Measurements from ENCODE around the gene ALDH16A1.
"Not testable (repeated sequence)": the region's sequence is repeated elsewhere in the genome, so short reads cannot be mapped to it uniquely, and the experiment has no call there.

The ALDH16A1 gene

DNA sequence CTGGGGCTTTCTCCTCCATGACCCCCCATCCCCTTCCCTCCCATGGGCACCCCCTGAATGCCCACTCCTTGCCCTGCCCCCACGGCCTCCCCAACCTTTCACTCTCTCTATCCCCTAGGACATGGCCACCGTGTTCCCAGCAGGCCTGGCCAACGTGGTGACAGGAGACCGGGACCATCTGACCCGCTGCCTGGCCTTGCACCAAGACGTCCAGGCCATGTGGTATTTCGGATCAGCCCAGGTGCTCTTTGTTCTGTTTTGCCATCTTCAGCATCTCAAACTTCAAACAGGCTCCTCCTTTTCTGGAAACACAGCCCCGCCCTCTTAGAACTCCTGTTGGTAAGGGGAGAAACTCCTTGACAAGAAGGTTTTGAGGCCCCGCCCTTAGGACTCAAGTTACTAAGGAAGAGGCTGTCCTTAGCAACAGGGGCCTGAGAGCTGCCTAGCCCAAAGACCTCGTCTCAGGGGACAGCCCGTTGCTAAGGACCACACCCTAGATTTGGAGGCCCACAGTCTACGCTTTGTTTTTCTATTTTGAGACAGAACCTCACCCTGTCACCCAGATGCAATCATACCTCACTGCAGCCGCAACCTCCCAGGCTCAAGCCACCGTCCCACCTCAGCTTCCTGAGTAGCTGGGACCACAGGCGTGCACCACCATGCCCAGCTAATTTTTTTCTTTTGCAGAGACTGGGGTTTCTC, 15.9 kb downstream of the ALDH16A1 start:
- DNase-seq = no peak

DNA sequence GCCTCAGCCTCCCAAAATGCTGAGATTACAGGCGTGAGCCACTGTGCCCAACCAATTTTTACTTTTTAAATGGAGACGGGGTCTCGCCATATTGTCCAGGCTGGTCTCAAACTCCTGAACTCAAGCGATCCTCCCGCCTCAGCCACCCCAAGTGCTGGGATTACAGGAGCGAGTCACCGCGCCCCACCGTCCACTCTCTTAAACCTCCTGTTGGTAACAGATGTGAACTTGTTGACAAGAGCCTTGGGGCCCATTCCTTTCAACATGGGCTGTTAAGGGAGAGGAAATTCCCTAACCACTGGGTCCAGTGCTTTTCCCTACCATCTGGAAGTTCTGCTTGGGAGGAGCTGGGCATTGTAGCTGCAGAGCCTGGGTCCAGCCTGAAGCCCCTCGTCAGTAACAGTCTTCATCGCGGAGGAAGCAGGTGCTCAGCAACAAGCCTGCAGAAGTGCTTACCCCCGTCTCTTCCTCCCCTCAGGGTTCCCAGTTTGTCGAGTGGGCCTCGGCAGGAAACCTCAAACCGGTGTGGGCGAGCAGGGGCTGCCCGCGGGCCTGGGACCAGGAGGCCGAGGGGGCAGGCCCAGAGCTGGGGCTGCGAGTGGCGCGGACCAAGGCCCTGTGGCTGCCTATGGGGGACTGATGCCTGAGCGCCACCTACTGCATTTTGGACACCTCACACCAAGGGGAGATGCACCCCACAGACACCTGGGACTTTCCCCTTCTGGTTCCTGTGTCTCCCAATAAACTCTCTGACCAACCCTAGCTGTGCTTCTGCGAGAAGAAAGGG, 17.0 kb downstream of the ALDH16A1 start:
- no peak for DNase-seq

DNA sequence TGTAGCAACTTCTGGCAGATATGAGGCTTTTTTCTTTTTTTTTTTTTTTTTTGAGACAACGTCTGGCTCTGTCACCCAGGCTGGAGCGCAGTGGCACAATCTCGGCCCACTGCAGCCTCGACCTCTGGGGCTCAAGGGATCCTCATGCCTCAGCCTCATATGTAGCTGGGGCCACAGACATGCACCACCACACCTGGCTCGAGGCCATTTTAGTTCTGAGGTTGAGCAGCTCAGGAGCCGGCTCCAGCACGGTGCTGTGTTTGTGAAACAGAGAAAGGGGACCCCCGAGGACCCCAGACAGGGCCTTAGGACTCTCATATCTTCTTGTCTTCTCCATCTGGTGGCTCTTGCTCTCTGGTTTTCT, 17.6 kb downstream of the ALDH16A1 start:
- DNase-seq = no peak

DNA sequence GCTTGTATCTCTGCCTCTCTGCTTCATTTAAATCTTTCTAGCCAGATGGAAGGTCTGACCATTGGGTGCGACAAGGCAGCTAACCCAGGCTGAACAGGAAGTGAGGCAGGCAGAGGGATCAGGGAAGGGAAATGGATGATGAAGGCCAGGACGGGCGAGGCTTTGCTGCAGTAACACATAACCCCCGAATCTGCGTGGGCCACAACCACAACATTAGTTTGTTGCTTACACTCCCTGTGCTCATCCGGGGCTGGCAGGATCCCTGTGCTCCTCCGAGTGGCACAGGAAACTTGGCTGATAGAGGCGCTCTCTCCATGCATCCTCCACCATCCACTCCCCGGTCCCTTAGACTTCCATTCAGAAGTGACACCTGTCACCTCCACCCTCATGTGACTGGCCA, 19.9 kb downstream of the ALDH16A1 start:
- no peak for DNase-seq

DNA sequence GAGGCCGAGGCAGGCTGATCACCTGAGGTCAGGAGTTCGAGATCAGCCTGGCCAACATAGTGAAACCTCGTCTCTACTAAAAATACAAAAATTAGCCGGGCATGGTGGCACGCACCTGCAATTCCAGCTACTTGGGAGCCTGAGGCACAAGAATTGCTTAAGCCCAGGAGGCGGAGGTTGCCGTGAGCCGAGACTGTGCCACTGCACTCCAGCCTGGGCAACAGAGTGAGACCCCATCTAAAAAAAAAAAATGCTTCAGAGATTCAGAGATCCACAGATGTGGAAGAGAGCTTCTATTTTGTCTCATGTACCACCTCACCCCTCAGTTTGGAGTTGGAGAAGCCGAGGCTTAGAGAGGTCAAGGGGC, 20.5 kb downstream of the ALDH16A1 start:
- DNase-seq = not testable (repeated sequence)

DNA sequence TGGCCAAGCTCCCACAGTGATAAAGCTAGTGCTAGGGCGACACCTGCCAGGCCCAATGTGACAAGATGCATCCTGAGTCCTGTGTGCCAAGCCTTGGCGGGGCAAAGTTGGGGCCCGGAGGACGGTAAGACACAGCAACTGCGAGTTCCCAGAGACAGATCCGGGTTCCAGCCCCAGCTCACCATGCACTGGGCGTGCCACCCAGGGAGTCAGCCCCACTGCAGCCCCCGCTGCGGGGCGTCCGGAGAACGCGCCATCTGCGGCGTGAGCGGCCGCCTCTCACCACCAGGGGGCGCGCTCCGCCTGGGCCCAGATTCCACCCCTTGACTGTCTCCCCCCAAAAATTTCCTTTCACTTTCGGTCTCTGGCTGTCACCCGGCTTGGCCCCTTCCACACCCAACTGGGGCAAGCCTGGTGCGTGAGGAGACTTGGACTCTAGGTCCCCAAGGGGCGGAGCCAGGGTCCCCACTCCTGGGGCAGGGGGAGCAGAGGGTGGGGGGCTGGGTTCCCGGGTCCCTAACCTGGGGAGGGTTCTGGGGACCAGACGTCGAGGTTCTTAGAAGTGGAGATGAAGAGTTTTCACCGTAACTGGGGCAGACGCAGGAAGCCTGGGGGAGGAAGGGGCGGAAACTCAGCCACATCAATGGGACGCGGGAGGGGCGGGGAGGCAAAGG, 21.0 kb downstream of the ALDH16A1 start, which contains the start of gene FLT3LG:
Gene FLT3LG (plus strand): TSS at position 348 of the 674 bp plus-strand sequence. CDS start 425 bp downstream, outside the sequence.
- peak; percentile 55 for DNase-seq

DNA sequence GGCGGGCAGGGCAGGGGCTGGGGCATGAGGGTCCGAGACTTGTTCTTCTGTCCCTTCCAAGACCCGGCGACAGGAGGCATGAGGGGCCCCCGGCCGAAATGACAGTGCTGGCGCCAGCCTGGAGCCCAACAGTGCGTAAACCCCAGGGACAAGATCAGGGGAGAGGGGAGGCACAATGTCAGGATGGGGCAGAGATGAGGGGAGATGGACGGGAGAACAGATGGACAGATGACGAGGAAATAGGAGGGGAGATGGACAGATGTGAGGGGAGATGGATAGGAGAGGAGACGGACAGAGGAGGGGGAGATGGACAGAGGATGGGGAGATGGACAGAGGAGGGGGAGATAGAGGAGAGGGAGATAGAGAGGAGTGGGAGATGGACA, 21.5 kb downstream of the ALDH16A1 start:
- no peak for DNase-seq

DNA sequence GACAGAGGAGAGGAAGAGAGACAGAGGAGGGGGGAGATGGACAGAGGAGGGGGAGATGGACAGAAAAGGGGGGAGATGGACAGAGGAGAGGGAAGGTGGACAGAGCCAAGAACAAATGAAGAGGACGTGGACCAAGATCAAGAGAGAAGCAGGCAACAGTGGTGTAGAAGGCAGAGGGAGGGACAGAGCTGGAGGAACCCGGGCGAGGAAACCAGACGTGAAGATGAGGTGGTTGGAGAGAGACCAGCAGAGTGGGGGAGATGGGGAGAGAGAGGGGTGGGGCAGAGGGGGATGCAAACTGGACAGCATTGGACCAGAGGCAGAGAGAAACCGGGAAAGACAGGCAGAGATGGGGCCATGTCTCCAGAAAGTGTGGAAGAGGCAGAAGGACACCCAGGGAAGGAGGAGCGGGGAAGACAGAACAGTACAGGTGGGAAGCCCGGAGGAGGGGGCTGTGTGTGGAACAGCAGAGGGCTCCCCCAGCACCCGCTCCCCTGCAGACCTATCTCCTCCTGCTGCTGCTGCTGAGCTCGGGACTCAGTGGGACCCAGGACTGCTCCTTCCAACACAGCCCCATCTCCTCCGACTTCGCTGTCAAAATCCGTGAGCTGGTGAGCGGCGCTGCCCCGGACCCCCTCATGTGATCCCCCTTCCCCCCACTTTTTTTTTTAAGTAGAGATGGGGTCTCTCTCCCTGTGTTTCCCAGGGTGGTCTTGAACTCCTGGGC, 22.3 kb downstream of the ALDH16A1 start:
- no peak for DNase-seq

DNA sequence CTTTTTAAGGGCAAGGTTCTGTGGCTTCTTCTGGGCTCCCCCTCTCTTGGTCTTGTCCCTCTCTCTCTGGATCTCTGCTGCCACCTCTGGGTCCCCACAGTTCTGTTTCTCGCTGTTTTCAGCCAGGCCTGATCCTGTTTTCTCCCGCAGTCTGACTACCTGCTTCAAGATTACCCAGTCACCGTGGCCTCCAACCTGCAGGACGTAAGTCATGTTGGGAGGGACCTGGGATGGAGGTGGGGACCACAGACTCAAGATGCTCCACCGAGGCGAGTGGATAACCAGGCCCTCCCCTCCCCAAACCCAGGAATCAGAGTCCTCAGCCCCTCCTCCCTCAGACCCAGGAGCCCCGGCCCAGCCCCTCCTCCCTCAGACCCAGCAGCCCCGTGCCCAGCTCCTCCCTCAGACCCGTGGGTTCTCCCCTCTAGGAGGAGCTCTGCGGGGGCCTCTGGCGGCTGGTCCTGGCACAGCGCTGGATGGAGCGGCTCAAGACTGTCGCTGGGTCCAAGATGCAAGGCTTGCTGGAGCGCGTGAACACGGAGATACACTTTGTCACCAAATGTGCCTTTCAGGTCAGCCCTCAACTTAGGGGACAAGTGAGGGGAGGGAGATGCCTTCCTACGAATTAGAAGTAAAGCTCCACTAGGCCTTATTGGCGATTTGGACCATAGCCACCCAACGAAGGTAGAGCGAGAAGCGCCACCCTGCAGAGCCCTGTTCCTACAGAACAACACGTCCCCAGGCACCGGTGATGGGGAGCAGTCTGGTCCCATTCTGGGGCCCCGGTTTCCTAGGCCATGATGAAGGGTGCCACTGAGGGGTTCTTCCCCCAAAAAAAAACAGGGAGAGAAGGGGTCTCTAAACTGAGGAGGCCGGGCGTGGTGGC, 23.2 kb downstream of the ALDH16A1 start:
- no peak for DNase-seq

DNA sequence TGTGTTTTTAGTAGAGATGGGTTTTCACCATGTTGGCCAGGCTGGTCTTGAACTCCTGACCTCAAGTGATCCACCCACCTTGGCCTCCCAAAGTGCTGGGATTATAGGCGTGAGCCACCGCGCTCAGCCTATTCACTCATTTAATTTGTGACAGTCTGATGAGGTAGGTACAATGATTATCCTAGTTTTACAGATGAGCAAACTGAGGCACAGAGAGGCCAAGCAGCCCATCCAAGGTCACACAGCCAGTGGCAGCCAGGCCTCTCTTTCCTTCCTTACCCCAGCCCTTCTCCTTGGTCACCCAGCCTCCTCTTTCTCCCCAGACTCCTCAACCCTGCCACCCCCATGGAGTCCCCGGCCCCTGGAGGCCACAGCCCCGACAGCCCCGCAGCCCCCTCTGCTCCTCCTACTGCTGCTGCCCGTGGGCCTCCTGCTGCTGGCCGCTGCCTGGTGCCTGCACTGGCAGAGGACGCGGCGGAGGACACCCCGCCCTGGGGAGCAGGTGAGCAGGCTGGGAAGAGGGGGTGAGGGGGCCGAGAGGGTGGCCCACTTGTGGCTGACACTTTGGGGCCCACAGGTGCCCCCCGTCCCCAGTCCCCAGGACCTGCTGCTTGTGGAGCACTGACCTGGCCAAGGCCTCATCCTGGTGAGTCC, 27.1 kb downstream of the ALDH16A1 start:
- DNase-seq = no peak

DNA sequence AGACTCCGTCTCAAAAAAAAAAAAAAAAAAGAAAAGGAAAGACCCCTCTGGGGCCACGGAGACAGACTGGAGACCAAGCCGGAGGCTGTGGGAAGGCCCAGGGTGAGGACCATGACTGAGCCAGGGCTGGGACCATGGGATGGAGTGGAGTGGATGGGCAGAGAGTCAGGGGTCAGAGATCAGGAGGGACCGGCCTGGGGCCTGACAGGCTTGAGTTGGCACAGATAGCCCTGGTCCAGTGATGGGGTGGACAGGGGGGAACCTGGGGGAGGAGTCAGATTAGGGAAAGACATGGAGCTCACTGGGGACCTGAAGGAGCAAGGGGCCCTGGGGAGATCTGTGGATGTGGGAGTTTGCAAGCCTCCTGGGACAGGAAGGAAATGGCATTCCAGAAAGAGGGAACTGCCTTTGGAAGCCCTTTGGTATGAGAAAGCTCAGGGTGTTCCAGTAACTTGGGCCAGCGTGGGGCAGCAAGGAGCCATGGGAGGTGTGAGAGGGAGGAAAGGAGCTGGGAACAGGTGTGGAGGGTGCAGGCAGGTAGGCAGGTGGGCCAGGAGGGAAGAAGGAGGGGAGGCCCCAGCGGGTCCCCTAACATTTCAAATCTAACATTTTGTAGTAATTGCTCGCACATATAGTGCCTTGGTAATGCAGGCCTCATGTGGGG, 28.1 kb downstream of the ALDH16A1 start:
- DNase-seq = no peak

DNA sequence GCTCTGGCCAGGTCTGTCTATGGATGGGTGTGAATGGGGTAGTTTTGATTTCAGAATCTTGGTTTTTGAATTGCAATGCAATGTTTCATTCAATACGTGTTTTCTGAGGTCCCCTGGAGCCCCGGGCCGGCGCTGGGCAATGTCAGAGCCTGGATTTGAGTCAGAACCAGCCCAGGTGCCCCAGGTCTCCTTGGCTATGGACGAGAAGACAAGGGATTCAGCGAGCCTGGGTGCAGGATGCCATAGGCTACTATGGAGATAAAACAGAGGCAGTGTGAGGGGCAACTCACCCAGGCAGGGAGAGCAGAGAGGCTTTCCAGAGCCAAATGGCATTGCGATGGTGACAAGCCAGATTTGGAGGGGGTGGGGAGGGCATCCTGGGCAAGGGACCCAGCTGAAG, 33.2 kb downstream of the ALDH16A1 start:
- no peak for DNase-seq

DNA sequence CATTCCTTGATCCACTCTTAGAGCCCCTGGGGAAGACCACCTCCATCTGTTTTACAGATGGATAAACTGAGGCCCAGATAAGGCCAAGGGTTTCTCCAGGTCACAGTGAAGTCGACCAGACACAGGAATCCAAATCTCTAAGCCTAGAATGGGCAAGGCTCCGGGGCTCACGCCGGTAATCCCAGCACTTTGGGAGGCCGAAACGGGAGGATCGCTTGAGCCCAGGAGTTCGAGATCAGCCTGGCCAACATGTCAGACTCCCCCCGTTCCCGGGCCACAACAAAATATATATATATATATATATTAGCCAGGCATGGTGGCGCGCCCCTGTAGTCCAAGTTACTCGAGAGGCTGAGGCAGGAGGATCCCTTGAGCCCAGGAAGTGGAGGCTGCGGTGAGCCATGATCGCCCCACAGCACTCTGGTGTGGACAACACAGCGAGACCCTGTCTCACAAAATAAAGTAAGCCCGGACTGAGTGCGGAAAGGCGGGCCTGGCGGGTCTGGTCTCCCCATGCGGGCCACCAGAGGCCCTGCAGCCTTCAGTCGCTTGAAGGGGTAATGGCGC, 33.8 kb downstream of the ALDH16A1 start:
- no peak for DNase-seq

DNA sequence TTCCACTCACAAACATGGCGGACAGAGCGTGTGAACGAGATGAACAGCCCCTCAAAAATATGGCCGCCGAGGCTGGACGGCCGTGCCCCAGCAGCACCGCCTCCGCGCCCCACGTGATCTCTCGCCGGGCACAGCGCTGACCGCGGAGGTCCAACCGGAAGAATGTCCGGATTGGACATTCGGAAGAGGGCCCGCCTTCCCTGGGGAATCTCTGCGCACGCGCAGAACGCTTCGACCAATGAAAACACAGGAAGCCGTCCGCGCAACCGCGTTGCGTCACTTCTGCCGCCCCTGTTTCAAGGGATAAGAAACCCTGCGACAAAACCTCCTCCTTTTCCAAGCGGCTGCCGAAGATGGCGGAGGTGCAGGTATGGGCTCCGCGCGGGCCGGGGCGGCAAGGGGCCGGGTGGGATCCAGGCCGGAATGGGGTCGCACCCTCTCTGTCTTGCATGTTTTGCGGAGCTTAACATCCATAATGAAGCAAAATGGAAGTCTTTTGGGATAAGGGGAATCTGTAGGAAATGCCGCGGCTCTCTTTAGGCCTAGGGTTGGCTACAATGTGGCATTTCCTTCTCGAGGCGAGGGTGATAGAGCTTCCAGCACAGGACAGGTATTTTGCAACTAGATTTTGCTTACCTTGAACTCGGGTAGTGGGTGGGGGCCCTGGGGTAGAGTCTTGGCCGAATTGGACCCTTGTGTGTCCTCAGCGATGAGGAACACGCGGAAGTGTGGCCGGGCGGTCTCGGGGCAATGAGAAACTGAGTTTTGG, 34.4 kb downstream of the ALDH16A1 start, which contains the start of gene RPL13A:
Gene RPL13A (plus strand): TSS at position 332 of the 769 bp plus-strand sequence. CDS start 22 bp downstream, at position 354.
- peak; percentile 98 for DNase-seq

DNA sequence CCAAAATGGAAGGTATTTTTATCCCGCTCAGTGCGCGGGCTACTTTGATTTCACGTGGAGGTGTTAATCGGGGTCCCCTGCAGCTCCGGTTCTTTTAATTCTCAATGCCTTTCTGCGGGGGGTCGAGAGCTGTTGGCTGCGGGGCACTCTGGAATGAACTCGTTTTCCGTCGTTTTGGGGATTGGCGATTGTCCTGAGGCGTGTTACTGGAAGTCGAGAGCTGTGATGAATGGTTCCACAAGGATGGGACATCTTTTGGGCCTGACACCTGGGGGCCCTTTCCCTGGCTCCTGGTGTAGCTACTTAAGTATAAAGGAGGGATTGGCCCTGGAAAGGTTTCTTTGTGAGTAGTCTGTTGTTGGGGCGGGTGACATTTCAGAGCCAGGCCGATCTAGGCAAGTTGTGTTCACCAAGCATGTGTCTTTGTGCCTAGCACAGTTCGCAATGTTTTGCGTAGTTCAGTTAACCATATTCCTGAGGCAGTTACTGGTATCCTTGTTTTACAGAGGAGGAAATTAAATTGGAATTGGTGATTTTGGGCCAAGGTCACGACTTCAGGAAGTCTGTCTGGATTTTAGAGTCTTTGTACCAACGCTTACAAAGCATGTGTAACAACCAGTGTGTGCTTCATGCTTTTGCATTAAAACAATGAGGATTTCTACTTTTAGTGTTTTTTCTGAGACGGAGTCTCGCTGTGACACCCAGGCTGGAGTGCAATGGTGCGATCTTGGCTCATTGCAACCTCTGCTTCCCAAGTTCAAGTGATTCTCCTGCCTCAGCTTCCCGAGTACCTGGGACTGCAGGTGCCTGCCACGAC, 35.2 kb downstream of the ALDH16A1 start:
- DNase-seq = no peak

DNA sequence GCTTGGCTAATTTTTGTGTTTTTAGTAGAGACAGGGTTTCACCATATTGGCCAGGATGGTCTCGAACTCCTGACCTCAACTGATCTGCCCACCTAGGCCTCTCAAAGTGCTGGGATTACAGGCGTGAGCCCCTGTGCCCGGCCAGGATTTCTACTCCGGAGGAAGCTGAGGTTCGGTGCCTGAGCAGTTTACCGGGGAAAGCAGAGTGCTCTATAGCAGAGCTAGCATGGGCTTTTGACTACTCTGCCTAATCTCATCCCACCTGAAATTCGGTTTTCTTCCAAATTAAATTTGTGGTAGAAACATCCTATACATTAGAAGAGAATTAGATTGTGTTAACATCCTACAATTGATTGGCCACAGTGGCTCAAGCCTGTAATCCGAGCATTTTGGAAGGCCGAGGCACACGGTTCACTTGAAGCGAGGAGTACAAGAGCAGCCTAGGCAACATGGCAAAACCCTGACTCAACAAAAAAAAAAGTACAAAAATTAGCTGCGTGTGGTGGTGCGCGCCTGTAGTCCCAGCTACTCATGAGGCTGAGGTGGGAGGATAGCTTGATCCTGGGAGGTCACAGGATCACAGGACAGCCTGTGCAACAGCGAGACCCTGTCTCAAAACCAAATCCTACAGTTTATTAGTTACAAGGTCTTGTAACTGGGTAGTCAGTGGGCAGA, 36.0 kb downstream of the ALDH16A1 start:
- DNase-seq = no peak

DNA sequence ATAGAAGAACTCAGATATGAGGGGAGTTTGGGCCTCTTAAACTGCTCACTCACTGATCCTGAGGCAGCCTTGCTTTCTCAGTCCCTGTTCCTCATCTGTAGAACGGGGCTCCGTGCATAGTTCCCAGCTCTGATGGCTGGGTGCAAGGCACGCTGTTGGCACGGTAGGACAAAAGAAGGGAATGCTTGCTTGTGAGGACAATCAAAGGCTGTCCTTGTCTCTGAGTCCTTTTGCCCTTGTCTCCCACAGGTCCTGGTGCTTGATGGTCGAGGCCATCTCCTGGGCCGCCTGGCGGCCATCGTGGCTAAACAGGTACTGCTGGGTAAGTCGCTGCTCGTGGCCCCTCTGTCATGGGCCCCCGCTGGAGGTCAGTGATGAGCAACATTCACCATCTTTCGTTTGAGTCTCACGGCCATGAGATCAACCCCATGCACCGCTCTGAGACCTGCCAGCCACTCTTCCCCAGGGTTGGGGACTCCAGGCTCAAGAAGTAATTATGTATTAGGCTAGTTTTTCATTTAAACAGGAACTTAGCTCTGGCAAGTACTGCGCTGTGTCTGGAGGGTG, 36.7 kb downstream of the ALDH16A1 start:
- no peak for DNase-seq

Data from HCEC 1CT (cell line).